ENCODE results near the gene CSF1R. TPM values are rescaled to one million over a fixed set of nuclear protein-coding genes. Genes with fewer than 3 reads are reported as not detected.

The CSF1R gene
- total RNA-seq, result 0.62 to 1.7 TPM (median 0.65 TPM) in 3 replicates
- long read RNA-seq, partial matches to known transcripts, result 0 of 3 reads
- long read RNA-seq, other reads (novel, unspliced or antisense), result 2 of 3 reads

GRCh38 chr5:150085950-150086715, at the start of gene CSF1R:
Gene CSF1R (minus strand): TSS chr5:150086554. CDS start chr5:150086427, 127 bp downstream.
- no peaks in the 10 kb centered on the region for H3K9me3 Mint-ChIP-seq (ENCODE audit: low read depth)
- no peaks in the 10 kb centered on the region for H3K27me3 Mint-ChIP-seq (ENCODE audit: low read depth)
- H3K4me1 Mint-ChIP-seq (ENCODE audit: low read depth), result peaks cover 3% of the 10 kb centered on the region
- H3K36me3 Mint-ChIP-seq (ENCODE audit: low read depth), result peaks cover 3% of the 10 kb centered on the region
- TF ChIP-seq, protein P1, sequence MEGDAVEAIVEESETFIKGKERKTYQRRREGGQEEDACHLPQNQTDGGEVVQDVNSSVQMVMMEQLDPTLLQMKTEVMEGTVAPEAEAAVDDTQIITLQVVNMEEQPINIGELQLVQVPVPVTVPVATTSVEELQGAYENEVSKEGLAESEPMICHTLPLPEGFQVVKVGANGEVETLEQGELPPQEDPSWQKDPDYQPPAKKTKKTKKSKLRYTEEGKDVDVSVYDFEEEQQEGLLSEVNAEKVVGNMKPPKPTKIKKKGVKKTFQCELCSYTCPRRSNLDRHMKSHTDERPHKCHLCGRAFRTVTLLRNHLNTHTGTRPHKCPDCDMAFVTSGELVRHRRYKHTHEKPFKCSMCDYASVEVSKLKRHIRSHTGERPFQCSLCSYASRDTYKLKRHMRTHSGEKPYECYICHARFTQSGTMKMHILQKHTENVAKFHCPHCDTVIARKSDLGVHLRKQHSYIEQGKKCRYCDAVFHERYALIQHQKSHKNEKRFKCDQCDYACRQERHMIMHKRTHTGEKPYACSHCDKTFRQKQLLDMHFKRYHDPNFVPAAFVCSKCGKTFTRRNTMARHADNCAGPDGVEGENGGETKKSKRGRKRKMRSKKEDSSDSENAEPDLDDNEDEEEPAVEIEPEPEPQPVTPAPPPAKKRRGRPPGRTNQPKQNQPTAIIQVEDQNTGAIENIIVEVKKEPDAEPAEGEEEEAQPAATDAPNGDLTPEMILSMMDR (IDR thresholded peaks at IDR 0.05), result no peak
- no peak for DNase-seq (ENCODE audit: low spot score)
- no peak within 1 kb of the TSS for H3K27ac Mint-ChIP-seq (ENCODE audit: unreplicated experiment)
- H3K4me3 Mint-ChIP-seq (ENCODE audit: unreplicated experiment), result no peak within 1 kb of the TSS

- DNase-seq (ENCODE audit: low spot score), result no peak
- H3K4me1 Mint-ChIP-seq (ENCODE audit: low read depth), result peaks cover 98% of the 10 kb centered on the region
- no peaks in the 10 kb centered on the region for H3K27me3 Mint-ChIP-seq (ENCODE audit: low read depth)
- H3K36me3 Mint-ChIP-seq (ENCODE audit: low read depth), result peaks cover 41% of the 10 kb centered on the region
- H3K4me3 Mint-ChIP-seq (ENCODE audit: unreplicated experiment), result no peak overlapping the region
- peak overlapping the region; percentile 70 for H3K27ac Mint-ChIP-seq (ENCODE audit: unreplicated experiment)
- no peaks in the 10 kb centered on the region for H3K9me3 Mint-ChIP-seq (ENCODE audit: low read depth)
- TF ChIP-seq, protein P1 (IDR thresholded peaks at IDR 0.05), result no peak
Measured at GRCh38 chr5:150135557-150136304, 49.4 kb upstream of the CSF1R start.

- TF ChIP-seq, protein P1 (IDR thresholded peaks at IDR 0.05), result no peak
- peaks cover 93% of the 10 kb centered on the region for H3K4me1 Mint-ChIP-seq (ENCODE audit: low read depth)
- H3K27ac Mint-ChIP-seq (ENCODE audit: unreplicated experiment), result no peak overlapping the region
- peaks cover 49% of the 10 kb centered on the region for H3K36me3 Mint-ChIP-seq (ENCODE audit: low read depth)
- H3K9me3 Mint-ChIP-seq (ENCODE audit: low read depth), result no peaks in the 10 kb centered on the region
- H3K4me3 Mint-ChIP-seq (ENCODE audit: unreplicated experiment), result no peak overlapping the region
- H3K27me3 Mint-ChIP-seq (ENCODE audit: low read depth), result no peaks in the 10 kb centered on the region
- DNase-seq (ENCODE audit: low spot score), result no peak
Measured at GRCh38 chr5:150134198-150134588, 47.8 kb upstream of the CSF1R start.

DNA sequence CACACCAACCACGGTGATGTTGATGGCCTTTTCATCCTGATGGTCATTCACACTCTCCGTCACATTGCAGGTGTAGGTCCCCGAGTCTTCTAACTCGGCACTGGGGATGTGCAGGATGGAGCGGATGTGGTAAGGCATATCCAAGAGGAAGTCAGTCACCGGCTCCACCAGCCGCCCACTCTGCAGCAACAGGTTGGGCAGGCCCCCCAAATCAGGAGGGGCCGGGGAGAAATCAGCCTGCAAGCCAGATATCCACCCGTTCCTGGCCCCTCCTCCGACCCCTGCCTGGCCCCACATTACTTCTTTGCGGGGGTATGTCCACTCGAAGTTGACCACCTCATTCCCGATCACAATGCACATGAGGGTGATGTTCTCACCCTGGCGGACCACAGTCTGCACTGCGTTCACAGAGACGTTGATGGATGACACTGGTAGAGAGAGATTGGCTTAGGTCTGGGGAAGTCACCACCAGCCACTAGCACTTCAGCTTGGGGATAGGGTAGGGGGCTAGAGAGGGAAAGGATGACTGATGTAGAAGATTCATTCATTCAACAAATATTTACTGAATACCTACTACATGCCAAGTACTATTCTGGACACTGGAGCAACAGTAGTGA, 47.3 kb upstream of the CSF1R start:
- Mint-ChIP-seq H3K36me3 (ENCODE audit: low read depth) (peaks cover 50% of the 10 kb centered on the region), H3K4me3 (ENCODE audit: unreplicated experiment) (no peak overlapping the region), H3K4me1 (ENCODE audit: low read depth) (peaks cover 89% of the 10 kb centered on the region), H3K27me3 (ENCODE audit: low read depth) (no peaks in the 10 kb centered on the region), H3K27ac (ENCODE audit: unreplicated experiment) (no peak overlapping the region), H3K9me3 (ENCODE audit: low read depth) (no peaks in the 10 kb centered on the region)
- TF ChIP-seq, protein P1 (IDR thresholded peaks at IDR 0.05), result no peak
- DNase-seq (ENCODE audit: low spot score), result no peak

DNA sequence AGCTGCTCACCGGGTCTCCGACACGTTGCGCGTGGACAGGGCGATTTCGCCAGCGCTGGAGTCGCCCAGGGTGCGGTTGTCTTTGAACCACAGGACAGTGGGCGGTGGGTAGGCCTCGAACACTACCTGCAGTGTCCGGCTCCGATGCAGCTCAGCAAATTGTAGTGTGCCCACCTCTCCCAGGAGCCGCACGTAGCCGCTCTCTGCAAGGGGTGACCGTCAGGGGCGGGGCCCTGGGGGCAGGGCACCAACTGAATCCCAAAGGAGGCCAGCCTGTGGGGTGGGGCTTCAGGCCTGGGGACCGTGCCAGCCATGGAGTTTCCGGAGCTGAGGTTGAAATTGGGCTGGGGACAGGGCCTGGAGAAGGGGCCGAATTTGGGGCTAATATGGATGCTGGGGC, 46.4 kb upstream of the CSF1R start:
- peaks cover 89% of the 10 kb centered on the region for H3K4me1 Mint-ChIP-seq (ENCODE audit: low read depth)
- H3K36me3 Mint-ChIP-seq (ENCODE audit: low read depth), result peaks cover 59% of the 10 kb centered on the region
- DNase-seq (ENCODE audit: low spot score), result no peak
- H3K4me3 Mint-ChIP-seq (ENCODE audit: unreplicated experiment), result no peak overlapping the region
- H3K9me3 Mint-ChIP-seq (ENCODE audit: low read depth), result no peaks in the 10 kb centered on the region
- no peaks in the 10 kb centered on the region for H3K27me3 Mint-ChIP-seq (ENCODE audit: low read depth)
- peak overlapping the region; percentile 66 for H3K27ac Mint-ChIP-seq (ENCODE audit: unreplicated experiment)
- TF ChIP-seq, protein P1 (IDR thresholded peaks at IDR 0.05), result no peak
